ENCODE measurements around the gene CFAP68. TPM values are rescaled to one million over a fixed set of nuclear protein-coding genes. Genes with fewer than 3 reads are reported as not detected.

The CFAP68 gene
- total and polyA plus RNA-seq, 2 of the 13 experiments (the other 11 are each of a cell fraction or from before 2014, with no cell fraction given) = 22.2 to 25.6 TPM

GRCh38 chr11:111870113-111870512, 9.2 kb upstream of the CFAP68 start (continued):
- no peak for TF ChIP-seq CSRNP2 (CRISPR knock-in tag; conservative IDR thresholded peaks at IDR 0.05; ENCODE audit: low read depth)
- TF ChIP-seq FUBP1 (CRISPR knock-in tag; IDR thresholded peaks at IDR 0.05; ENCODE audit: borderline replicate concordance) = no peak
- TF ChIP-seq AGO1 (IDR thresholded peaks at IDR 0.05; ENCODE audit: low read depth, low read length, poor library complexity, severe bottlenecking) = no peak

- TF ChIP-seq MEF2D (CRISPR knock-in tag; IDR thresholded peaks at IDR 0.05) (0 out of 2 replicates have a peak, but pooled peaks have one; percentile 28), ZNF770 (CRISPR knock-in tag; IDR thresholded peaks at IDR 0.05) (no peak), TRIM24 (CRISPR knock-in tag; IDR thresholded peaks at IDR 0.05) (no peak), TBX3 (IDR thresholded peaks at IDR 0.05; ENCODE audit: borderline replicate concordance) (0 out of 2 replicates have a peak, but pooled peaks have one; percentile 10), AKAP8 (CRISPR knock-in tag; IDR thresholded peaks at IDR 0.05) (0 out of 2 replicates have a peak, but pooled peaks have one; percentile 1), NCOA5 (CRISPR knock-in tag; IDR thresholded peaks at IDR 0.05) (no peak), ZNF121 (CRISPR knock-in tag; IDR thresholded peaks at IDR 0.05) (peak; percentile 89), CENPT (CRISPR knock-in tag; IDR thresholded peaks at IDR 0.05; ENCODE audit: low read depth) (no peak), NR2F6 (IDR thresholded peaks at IDR 0.05) (no peak), NR2F6 (CRISPR knock-in tag; IDR thresholded peaks at IDR 0.05) (0 out of 2 replicates have a peak, but pooled peaks have one; percentile 5), GATAD1 (CRISPR knock-in tag; IDR thresholded peaks at IDR 0.05) (no peak), GFI1 (CRISPR knock-in tag; IDR thresholded peaks at IDR 0.05; ENCODE audit: borderline replicate concordance) (no peak)
- DNase-seq (ENCODE audit: low spot score) = no peak
- H3K27ac ChIP-seq (ENCODE audit: extremely low read length, insufficient read depth, low read length) = peak overlapping the region; percentile 92
These were observed 8.8 kb upstream of the CFAP68 start for GRCh38 chr11:111870522-111870885.

More at GRCh38 chr11:111870522-111870885, 8.8 kb upstream of the CFAP68 start:
- ChIA-PET CTCF (ENCODE audit: low intra/inter-chr PET ratio, low total read pairs) (no interaction called here), POLR2A (interaction anchor here (0.7 to 2.8 kb wide), 16 partner anchors 9 to 153 kb away, joined by 3 to 21 read pairs (median 4); partner anchors contain the start of genes C11orf52, CFAP68, DIXDC1 and PPP2R1B)
- H2AFZ ChIP-seq (ENCODE audit: low read length) = peak overlapping the region; percentile 87
- ATAC-seq (no peak), FAIRE-seq (peak; percentile 64)
- peak overlapping the region; percentile 94 to 98 (median 95) for H3K4me3 ChIP-seq (replicated peaks in 1 of 3; ENCODE audit: insufficient read depth in 1 of 3, low read depth in 2 of 3, low read length in 3 of 3)
- H3K9ac ChIP-seq (ENCODE audit: insufficient read depth, low read depth, low read length) = peak overlapping the region; percentile 92
- peak overlapping the region; percentile 97 for H3K4me2 ChIP-seq (ENCODE audit: low read depth, low read length)
- H3K4me1 ChIP-seq (ENCODE audit: insufficient read depth, low read length) = peaks cover 24% of the 10 kb centered on the region
- no peaks in the 10 kb centered on the region for H3K9me3 ChIP-seq (ENCODE audit: low read length)
- in situ Hi-C loops (cut with HindIII; ENCODE audit: extremely low pct_ligation_motif_present, low pct_unique_long_range_greater_than_20kb) (no loop called here), intact Hi-C loops (cut with micrococcal nuclease; ENCODE audit: unreplicated experiment) (no loop called here)
- no TSS peak for BruUV-seq (replicated peaks)
- H3K36me3 ChIP-seq (replicated peaks in 1 of 2; ENCODE audit: control insufficient read depth in 1 of 2, insufficient read depth in 2 of 2, low read length in 2 of 2) = peaks cover 7 to 28% of the 10 kb centered on the region in 2 experiments
- H3K27me3 ChIP-seq (ENCODE audit: control insufficient read depth in 1 of 2, insufficient read depth in 2 of 2, low read length in 2 of 2) = no peaks in the 10 kb centered on the region
- H3K79me2 ChIP-seq (ENCODE audit: insufficient read depth, low read length) = peaks cover 4% of the 10 kb centered on the region
- H4K20me1 ChIP-seq (ENCODE audit: insufficient read depth, low read length) = no peaks in the 10 kb centered on the region
